Measurements from ENCODE around the gene C3orf22.

The C3orf22 gene

GRCh38 chr3:126541628-126542339, 16.9 kb downstream of the C3orf22 start:
- no peak for TF ChIP-seq CTCF (IDR thresholded peaks at IDR 0.05; ENCODE audit: control insufficient read depth, extremely low read depth, insufficient read depth)
- H3K4me3 ChIP-seq (ENCODE audit: low read depth, low read length) = no peak overlapping the region
- DNase-seq (ENCODE audit: low read depth) = no peak

- no peak for DNase-seq (ENCODE audit: low read depth)
- TF ChIP-seq CTCF (IDR thresholded peaks at IDR 0.05; ENCODE audit: control insufficient read depth, extremely low read depth, insufficient read depth) = no peak
- H3K4me3 ChIP-seq (ENCODE audit: low read depth, low read length) = no peak overlapping the region
Measured at GRCh38 chr3:126540951-126541627, 17.6 kb downstream of the C3orf22 start.

GRCh38 chr3:126540342-126540849, 18.3 kb downstream of the C3orf22 start:
- no peak overlapping the region for H3K4me3 ChIP-seq (ENCODE audit: low read depth, low read length)
- no peak for DNase-seq (ENCODE audit: low read depth)
- no peak for TF ChIP-seq CTCF (IDR thresholded peaks at IDR 0.05; ENCODE audit: control insufficient read depth, extremely low read depth, insufficient read depth)

GRCh38 chr3:126539558-126540250, 19.0 kb downstream of the C3orf22 start:
- DNase-seq (ENCODE audit: low read depth) = no peak
- TF ChIP-seq CTCF (IDR thresholded peaks at IDR 0.05; ENCODE audit: control insufficient read depth, extremely low read depth, insufficient read depth) = no peak
- H3K4me3 ChIP-seq (ENCODE audit: low read depth, low read length) = no peak overlapping the region

- TF ChIP-seq CTCF (IDR thresholded peaks at IDR 0.05; ENCODE audit: control insufficient read depth, extremely low read depth, insufficient read depth) = no peak
- H3K4me3 ChIP-seq (ENCODE audit: low read depth, low read length) = no peak overlapping the region
- no peak for DNase-seq (ENCODE audit: low read depth)
Measured at GRCh38 chr3:126538966-126539365, 19.8 kb downstream of the C3orf22 start.

- no peak overlapping the region for H3K4me3 ChIP-seq (ENCODE audit: low read depth, low read length)
- DNase-seq (ENCODE audit: low read depth) = no peak
- no peak for TF ChIP-seq CTCF (IDR thresholded peaks at IDR 0.05; ENCODE audit: control insufficient read depth, extremely low read depth, insufficient read depth)
Measured at GRCh38 chr3:126538316-126538715, 20.4 kb downstream of the C3orf22 start.
